SK-N-SH treated with all-trans-retinoic acid at 6 μM for 48 hours (cell line): Measurements from ENCODE around the gene NUP93.
"Not testable (repeated sequence)": the region's sequence is repeated elsewhere in the genome, so short reads cannot be mapped to it uniquely, and the experiment has no call there.

ENCODE experiments used
- ATAC-seq: fragments of 200-7000 bp; cut with Tn5 transposase; 3 replicates; pipeline ENCODE4 v1.9.1; 2020; ENCODE audit warnings: mild to moderate bottlenecking, moderate library complexity
- ARNTL ChIP-seq: fragments of 450-650 bp; formaldehyde crosslinking; IDR thresholded peaks from 2 replicates; pipeline ENCODE4 v1.5.0; 2020; ENCODE audit warnings: low read depth, mild to moderate bottlenecking, moderate library complexity, borderline replicate concordance
- BACH2 ChIP-seq: fragments of 250-450 bp; sonication (Bioruptor Pico); IDR thresholded peaks from 2 replicates; pipeline ENCODE4 v1.9.0; 2021; ENCODE audit warnings: mild to moderate bottlenecking, borderline replicate concordance
- CREB5 ChIP-seq: fragments of 250-450 bp; sonication (Bioruptor Pico); IDR thresholded peaks from 2 replicates; pipeline ENCODE4 v1.5.1; 2020; ENCODE audit warnings: low read depth, mild to moderate bottlenecking, moderate library complexity
- CSDC2 ChIP-seq: fragments of 250-450 bp; sonication (Bioruptor Pico); IDR thresholded peaks from 2 replicates; pipeline ENCODE4 v1.5.0; 2020; ENCODE audit warnings: mild to moderate bottlenecking, moderate library complexity
- GLIS3 ChIP-seq: fragments of 250-450 bp; sonication (Bioruptor Pico); IDR thresholded peaks from 2 replicates; pipeline ENCODE4 v1.5.0; 2020; ENCODE audit warnings: mild to moderate bottlenecking, moderate library complexity
- ISL1 ChIP-seq: fragments of 250-450 bp; sonication (Bioruptor Pico); IDR thresholded peaks from 2 replicates; pipeline ENCODE4 v2.1.2; 2022; ENCODE audit warnings: mild to moderate bottlenecking, moderate library complexity
- OSR1 ChIP-seq: fragments of 250-450 bp; sonication (Bioruptor Pico); IDR thresholded peaks from 2 replicates; pipeline ENCODE4 v1.8.0; 2022; ENCODE audit warnings: moderate library complexity, mild to moderate bottlenecking, inconsistent platforms
- PPARA ChIP-seq: fragments of 250-450 bp; sonication (Bioruptor Pico); IDR thresholded peaks from 2 replicates; pipeline ENCODE4 v1.5.0; 2020; ENCODE audit warnings: mild to moderate bottlenecking, borderline replicate concordance
- RARB ChIP-seq: fragments of 250-450 bp; sonication (Bioruptor Pico); IDR thresholded peaks from 2 replicates; pipeline ENCODE4 v1.8.0; 2021; ENCODE audit warnings: mild to moderate bottlenecking, moderate library complexity
- TCF4 ChIP-seq: fragments of 250-450 bp; sonication (Bioruptor Pico); IDR thresholded peaks from 2 replicates; pipeline ENCODE4 v1.8.0; 2021; ENCODE audit warnings: mild to moderate bottlenecking, moderate library complexity, borderline replicate concordance
- TOX ChIP-seq: fragments of 250-450 bp; sonication (Bioruptor Pico); IDR thresholded peaks from 2 replicates; pipeline ENCODE4 v1.8.0; 2021; ENCODE audit warnings: mild to moderate bottlenecking, moderate library complexity, borderline replicate concordance
- TSHZ2 ChIP-seq: fragments of 250-450 bp; sonication (Bioruptor Pico); IDR thresholded peaks from 2 replicates; pipeline ENCODE4 v1.5.0; 2020; ENCODE audit warnings: mild to moderate bottlenecking, moderate library complexity
- ZFP3 ChIP-seq: fragments of 250-450 bp; sonication (Bioruptor Pico); IDR thresholded peaks from 2 replicates; pipeline ENCODE4 v1.5.0; 2020; ENCODE audit warnings: mild to moderate bottlenecking, moderate library complexity
- ZFP30 ChIP-seq: fragments of 450-650 bp; formaldehyde crosslinking; IDR thresholded peaks from 2 replicates; pipeline ENCODE4 v1.5.0; 2022; ENCODE audit warnings: mild to moderate bottlenecking, moderate library complexity
- ZNF565 ChIP-seq: fragments of 450-650 bp; formaldehyde crosslinking; conservative IDR thresholded peaks from 2 replicates; pipeline ENCODE4 v1.5.0; 2020; ENCODE audit warnings: low read depth, mild to moderate bottlenecking, moderate library complexity
- ZNF70 ChIP-seq: fragments of 450-650 bp; formaldehyde crosslinking; IDR thresholded peaks from 2 replicates; pipeline ENCODE4 v1.5.0; 2020; ENCODE audit warnings: mild to moderate bottlenecking, moderate library complexity
- TF ChIP-seq, protein P1 (sequence below): fragments of 250-450 bp; sonication (Bioruptor Pico); IDR thresholded peaks from 2 replicates; pipeline ENCODE4 v1.8.0; 2020; ENCODE audit warnings: mild to moderate bottlenecking, moderate library complexity, borderline replicate concordance
- TF ChIP-seq, protein P2 (sequence below): fragments of 250-450 bp; sonication (Bioruptor Pico); IDR thresholded peaks from 2 replicates; pipeline ENCODE4 v1.8.0; 2021; ENCODE audit warnings: low read depth, mild to moderate bottlenecking, moderate library complexity, borderline replicate concordance
- TF ChIP-seq, protein P3 (sequence below): fragments of 250-450 bp; sonication (Bioruptor Pico); IDR thresholded peaks from 2 replicates; pipeline ENCODE4 v1.5.1; 2021; ENCODE audit warnings: mild to moderate bottlenecking, moderate library complexity

The NUP93 gene

DNA sequence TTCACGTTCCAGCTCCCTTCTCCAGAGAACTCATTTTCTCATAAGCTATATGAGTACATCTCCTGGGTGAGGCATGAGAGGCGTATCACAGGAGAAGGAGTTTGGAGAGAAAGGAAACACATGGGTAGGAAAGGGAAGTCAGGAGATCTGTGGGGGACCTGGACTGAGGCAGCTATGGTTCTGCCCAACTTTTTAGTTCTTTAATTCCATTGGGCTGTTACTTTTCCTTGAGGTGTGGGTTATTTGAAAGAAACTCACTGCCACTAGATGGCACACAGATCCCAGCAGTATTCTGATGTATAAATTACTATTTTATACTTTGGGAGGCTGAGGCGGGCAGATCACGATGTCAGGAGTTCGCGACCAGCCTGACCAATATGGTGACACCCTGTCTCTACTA lies 63.6 kb downstream of the NUP93 start (continued):
- no peak for TF ChIP-seq TSHZ2 (CRISPR knock-in tag)

GRCh38 chr16:56795011-56795410 lies 65.1 kb downstream of the NUP93 start:
- TF ChIP-seq, protein P1, sequence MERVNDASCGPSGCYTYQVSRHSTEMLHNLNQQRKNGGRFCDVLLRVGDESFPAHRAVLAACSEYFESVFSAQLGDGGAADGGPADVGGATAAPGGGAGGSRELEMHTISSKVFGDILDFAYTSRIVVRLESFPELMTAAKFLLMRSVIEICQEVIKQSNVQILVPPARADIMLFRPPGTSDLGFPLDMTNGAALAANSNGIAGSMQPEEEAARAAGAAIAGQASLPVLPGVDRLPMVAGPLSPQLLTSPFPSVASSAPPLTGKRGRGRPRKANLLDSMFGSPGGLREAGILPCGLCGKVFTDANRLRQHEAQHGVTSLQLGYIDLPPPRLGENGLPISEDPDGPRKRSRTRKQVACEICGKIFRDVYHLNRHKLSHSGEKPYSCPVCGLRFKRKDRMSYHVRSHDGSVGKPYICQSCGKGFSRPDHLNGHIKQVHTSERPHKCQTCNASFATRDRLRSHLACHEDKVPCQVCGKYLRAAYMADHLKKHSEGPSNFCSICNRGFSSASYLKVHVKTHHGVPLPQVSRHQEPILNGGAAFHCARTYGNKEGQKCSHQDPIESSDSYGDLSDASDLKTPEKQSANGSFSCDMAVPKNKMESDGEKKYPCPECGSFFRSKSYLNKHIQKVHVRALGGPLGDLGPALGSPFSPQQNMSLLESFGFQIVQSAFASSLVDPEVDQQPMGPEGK (CRISPR knock-in tag), result no peak
- TF ChIP-seq RARB (no peak), ZNF565 (CRISPR knock-in tag) (no peak), ARNTL (no peak), ZNF70 (CRISPR knock-in tag) (no peak), OSR1 (CRISPR knock-in tag) (no peak), PPARA (CRISPR knock-in tag) (no peak), TCF4 (no peak), GLIS3 (no peak), TOX (no peak), CSDC2 (no peak), ISL1 (no peak), ZFP30 (CRISPR knock-in tag) (no peak), BACH2 (CRISPR knock-in tag) (no peak)
- TF ChIP-seq, protein P2, sequence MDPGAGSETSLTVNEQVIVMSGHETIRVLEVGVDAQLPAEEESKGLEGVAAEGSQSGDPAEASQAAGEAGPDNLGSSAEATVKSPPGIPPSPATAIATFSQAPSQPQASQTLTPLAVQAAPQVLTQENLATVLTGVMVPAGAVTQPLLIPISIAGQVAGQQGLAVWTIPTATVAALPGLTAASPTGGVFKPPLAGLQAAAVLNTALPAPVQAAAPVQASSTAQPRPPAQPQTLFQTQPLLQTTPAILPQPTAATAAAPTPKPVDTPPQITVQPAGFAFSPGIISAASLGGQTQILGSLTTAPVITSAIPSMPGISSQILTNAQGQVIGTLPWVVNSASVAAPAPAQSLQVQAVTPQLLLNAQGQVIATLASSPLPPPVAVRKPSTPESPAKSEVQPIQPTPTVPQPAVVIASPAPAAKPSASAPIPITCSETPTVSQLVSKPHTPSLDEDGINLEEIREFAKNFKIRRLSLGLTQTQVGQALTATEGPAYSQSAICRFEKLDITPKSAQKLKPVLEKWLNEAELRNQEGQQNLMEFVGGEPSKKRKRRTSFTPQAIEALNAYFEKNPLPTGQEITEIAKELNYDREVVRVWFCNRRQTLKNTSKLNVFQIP (CRISPR knock-in tag), result no peak
- TF ChIP-seq, protein P3, sequence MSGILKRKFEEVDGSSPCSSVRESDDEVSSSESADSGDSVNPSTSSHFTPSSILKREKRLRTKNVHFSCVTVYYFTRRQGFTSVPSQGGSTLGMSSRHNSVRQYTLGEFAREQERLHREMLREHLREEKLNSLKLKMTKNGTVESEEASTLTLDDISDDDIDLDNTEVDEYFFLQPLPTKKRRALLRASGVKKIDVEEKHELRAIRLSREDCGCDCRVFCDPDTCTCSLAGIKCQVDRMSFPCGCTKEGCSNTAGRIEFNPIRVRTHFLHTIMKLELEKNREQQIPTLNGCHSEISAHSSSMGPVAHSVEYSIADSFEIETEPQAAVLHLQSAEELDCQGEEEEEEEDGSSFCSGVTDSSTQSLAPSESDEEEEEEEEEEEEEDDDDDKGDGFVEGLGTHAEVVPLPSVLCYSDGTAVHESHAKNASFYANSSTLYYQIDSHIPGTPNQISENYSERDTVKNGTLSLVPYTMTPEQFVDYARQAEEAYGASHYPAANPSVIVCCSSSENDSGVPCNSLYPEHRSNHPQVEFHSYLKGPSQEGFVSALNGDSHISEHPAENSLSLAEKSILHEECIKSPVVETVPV (CRISPR knock-in tag), result no peak
- ATAC-seq, result no peak

DNA sequence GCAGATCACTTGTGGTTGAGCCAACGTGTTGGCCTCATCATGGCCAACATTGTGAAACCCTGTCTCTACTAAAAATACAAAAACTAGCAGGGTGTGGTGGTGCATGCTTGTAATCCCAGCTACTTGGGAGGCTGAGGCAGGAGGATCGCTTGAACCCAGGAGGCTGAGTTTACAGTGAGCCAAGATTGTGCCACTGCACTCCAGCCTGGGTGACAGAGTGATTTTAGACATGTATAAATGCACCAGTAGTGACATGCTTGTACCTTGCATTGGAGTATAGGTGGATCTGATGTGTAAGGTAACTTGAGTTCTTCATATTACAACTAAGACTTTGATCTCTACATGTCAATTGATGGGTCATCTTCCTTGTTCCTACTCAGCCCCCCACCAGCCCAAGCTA lies 67.1 kb downstream of the NUP93 start:
- ATAC-seq, result not testable (repeated sequence)

DNA sequence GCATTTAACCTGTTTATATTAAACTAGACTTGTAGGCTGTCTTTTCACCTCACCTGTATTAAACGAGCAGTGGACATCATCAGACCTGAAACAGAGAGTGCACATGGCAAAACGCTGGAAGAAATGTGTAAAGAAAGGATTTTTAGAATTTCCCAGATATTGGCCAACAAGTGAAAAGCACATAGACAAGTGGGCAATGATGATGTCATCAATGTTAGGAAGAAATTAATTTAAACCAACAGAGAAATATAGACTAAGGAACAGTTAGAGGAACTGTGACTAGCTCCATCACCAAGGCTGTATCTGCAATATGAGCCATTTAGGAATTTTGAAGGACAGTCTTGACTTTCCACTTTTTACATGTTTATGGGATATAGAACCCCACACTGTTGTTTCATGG lies 67.9 kb downstream of the NUP93 start:
- TF ChIP-seq TCF4 (no peak), BACH2 (CRISPR knock-in tag) (no peak), ZFP3 (no peak), ZNF70 (CRISPR knock-in tag) (no peak), RARB (no peak), ZNF565 (CRISPR knock-in tag) (no peak), ZFP30 (CRISPR knock-in tag) (no peak), ARNTL (no peak), ISL1 (no peak), CREB5 (CRISPR knock-in tag) (no peak), PPARA (CRISPR knock-in tag) (no peak)
- TF ChIP-seq, protein P2 (CRISPR knock-in tag), result no peak
- TF ChIP-seq, protein P3 (CRISPR knock-in tag), result no peak
- TF ChIP-seq, protein P1 (CRISPR knock-in tag), result no peak
- no peak for ATAC-seq
